GM21576 (cell line): ENCODE measurements around the gene EBF3.

Experiments used
- ATAC-seq: cut with Tn5 transposase; IDR thresholded peaks from one replicate; pipeline ENCODE4 v1.9.1; 2021; ENCODE audit warnings: mild to moderate bottlenecking, moderate library complexity; ENCODE audit not compliant: unreplicated experiment

EBF3 gene

GRCh38 chr10:129960481-129961156, 3.5 kb downstream of the EBF3 start:
- no peak for ATAC-seq

- no peak for ATAC-seq
These were observed 4.3 kb downstream of the EBF3 start for GRCh38 chr10:129959544-129960480.

- no peak for ATAC-seq
These were observed 5.2 kb downstream of the EBF3 start for GRCh38 chr10:129958629-129959543.

GRCh38 chr10:129958148-129958628, 5.9 kb downstream of the EBF3 start:
- no peak for ATAC-seq

GRCh38 chr10:129956876-129957673, 7.0 kb downstream of the EBF3 start:
- ATAC-seq: no peak

- no peak for ATAC-seq
These were observed 7.8 kb downstream of the EBF3 start for GRCh38 chr10:129956286-129956670.

GRCh38 chr10:129955601-129956285, 8.3 kb downstream of the EBF3 start:
- ATAC-seq: no peak

GRCh38 chr10:129954492-129955315, 9.4 kb downstream of the EBF3 start:
- ATAC-seq: no peak

GRCh38 chr10:129953119-129954051, 10.7 kb downstream of the EBF3 start:
- ATAC-seq: no peak

GRCh38 chr10:129952378-129953118, 11.5 kb downstream of the EBF3 start:
- no peak for ATAC-seq

- ATAC-seq: no peak
These were observed 12.2 kb downstream of the EBF3 start for GRCh38 chr10:129951970-129952265.

GRCh38 chr10:129951101-129951969, 12.7 kb downstream of the EBF3 start:
- no peak for ATAC-seq

GRCh38 chr10:129950676-129951075, 13.4 kb downstream of the EBF3 start:
- no peak for ATAC-seq

GRCh38 chr10:129949891-129950291, 14.2 kb downstream of the EBF3 start:
- ATAC-seq: no peak

- no peak for ATAC-seq
These were observed 14.7 kb downstream of the EBF3 start for GRCh38 chr10:129949411-129949810.

- no peak for ATAC-seq
These were observed 17.2 kb downstream of the EBF3 start for GRCh38 chr10:129946859-129947258.
